Activated naive CD8-positive, alpha-beta T cell (primary cell): ENCODE data around the gene ST6GALNAC2.
"Not testable (repeated sequence)": the region's sequence is repeated elsewhere in the genome, so short reads cannot be mapped to it uniquely, and the experiment has no call there.

Experiments
- H3K27ac Mint-ChIP-seq: one replicate; pipeline ENCODE4 v1.8.0; 2021; ENCODE audit warnings: mixed read lengths
- H3K27me3 Mint-ChIP-seq: one replicate; pipeline ENCODE4 v1.8.0; 2021; ENCODE audit warnings: mixed read lengths
- H3K36me3 Mint-ChIP-seq: one replicate; pipeline ENCODE4 v1.8.0; 2021; ENCODE audit warnings: mixed read lengths
- H3K4me1 Mint-ChIP-seq: one replicate; pipeline ENCODE4 v1.8.0; 2021; ENCODE audit warnings: low read depth, mixed read lengths
- H3K4me3 Mint-ChIP-seq: one replicate; pipeline ENCODE4 v1.8.0; 2021; ENCODE audit warnings: mild to moderate bottlenecking, mixed read lengths
- H3K9me3 Mint-ChIP-seq: one replicate; pipeline ENCODE4 v1.8.0; 2021; ENCODE audit warnings: low read depth, mixed read lengths

Gene ST6GALNAC2

DNA sequence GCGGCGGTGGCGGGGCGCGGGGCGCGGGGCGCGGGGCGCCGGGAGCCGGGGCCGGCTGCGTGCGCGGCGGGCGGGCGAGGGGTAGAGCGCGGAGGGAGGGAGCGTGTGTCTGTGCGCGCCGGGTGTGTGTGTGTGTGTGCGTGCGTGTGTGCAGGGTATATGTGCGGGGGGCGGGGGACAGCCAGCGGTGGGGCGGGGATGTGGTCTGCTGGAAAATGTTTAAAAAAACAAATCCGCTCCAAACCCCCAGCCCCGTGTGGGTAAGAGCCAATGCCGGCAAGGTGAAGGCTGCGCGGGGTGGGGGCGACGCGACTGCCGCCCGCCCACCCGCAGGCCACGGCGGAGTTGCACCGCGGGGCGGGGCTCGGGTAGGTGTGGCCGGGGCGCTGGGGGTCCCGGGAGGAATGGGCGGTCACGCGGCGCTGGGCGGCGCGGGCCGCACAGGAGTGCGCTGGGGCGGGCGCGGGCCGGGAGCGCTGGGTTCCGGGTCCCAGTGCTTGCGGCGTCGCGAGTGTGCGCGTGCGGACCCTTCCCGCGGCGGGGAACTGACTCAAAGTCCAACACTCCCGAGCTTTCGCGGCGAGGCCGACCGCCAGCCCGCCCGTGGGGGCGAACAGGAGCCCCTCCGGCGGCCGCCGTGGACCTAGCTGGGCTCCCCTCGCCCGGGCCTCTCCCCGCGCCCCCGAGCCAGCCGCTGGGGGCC, 47.9 kb downstream of the ST6GALNAC2 start, which contains the start of gene CYGB:
Gene CYGB, minus strand, starts transcription at position 132 of the 703 bp plus-strand sequence. CDS start 167 bp downstream, outside the sequence.
- Mint-ChIP-seq H3K27me3 (peaks cover 7% of the 10 kb centered on the region), H3K27ac (no peak within 1 kb of the TSS), H3K9me3 (no peaks in the 10 kb centered on the region), H3K4me1 (peaks cover 8% of the 10 kb centered on the region), H3K36me3 (no peaks in the 10 kb centered on the region), H3K4me3 (peak within 1 kb of the TSS; percentile 72)

DNA sequence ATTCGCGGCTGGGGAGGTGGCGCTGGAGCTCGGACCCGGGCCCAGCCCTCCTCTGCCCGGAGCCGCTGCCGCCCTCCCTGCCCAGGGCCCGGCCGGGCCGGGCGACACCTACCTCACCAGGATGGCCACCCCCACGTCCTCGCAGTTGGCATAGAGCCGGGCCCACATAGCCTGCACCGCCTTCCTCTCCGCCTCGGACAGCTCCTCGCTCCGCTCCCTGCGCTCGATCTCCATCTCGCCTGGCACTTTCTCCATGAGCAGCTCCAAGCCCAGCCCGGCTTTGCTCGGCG, 48.4 kb downstream of the ST6GALNAC2 start:
- Mint-ChIP-seq H3K4me1 (peaks cover 8% of the 10 kb centered on the region), H3K27ac (no peak overlapping the region), H3K36me3 (no peaks in the 10 kb centered on the region), H3K4me3 (peak overlapping the region; percentile 56), H3K9me3 (no peaks in the 10 kb centered on the region), H3K27me3 (peaks cover 7% of the 10 kb centered on the region)

DNA sequence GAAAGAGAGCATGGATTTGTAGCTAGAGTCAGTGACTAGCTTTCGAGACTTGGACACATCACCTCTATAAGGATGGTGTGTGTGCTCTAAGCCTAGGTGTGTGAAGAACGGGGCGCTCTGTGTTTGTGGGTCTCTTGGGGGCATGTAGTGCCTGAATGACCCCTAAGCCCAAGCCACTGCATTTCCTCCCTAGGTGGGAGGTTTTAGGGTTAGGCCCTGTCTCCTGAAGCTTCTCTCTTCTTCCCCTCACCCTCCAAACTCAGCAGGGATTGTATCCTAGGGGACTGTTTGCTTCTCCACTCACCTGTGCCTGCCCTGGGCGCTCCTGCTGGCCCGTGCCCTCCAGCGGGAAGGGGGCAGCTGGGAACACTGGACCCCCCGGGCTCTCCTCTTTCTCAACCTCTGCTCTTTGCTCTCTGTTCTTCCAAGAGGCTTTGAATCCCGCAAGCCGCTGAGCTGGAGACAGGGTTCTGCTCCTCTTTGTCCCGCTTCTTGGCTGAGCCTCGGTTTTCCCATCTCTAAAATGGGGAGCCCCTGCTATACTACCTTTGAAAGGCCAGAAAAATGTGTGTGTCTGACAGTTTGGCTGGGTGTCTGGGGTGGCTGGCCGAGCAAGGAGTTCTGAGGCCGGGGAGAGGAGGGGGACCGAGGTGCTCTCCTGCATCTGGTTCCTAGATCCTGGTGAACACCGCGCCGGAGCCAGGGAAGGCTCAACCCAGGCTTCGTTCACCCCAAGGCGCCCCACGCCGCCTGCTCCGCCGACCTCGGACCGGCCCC, 49.0 kb downstream of the ST6GALNAC2 start:
- peaks cover 5% of the 10 kb centered on the region for H3K27me3 Mint-ChIP-seq
- H3K4me3 Mint-ChIP-seq = peak overlapping the region; percentile 57
- H3K9me3 Mint-ChIP-seq = no peaks in the 10 kb centered on the region
- H3K4me1 Mint-ChIP-seq = peaks cover 13% of the 10 kb centered on the region
- no peaks in the 10 kb centered on the region for H3K36me3 Mint-ChIP-seq
- no peak overlapping the region for H3K27ac Mint-ChIP-seq

DNA sequence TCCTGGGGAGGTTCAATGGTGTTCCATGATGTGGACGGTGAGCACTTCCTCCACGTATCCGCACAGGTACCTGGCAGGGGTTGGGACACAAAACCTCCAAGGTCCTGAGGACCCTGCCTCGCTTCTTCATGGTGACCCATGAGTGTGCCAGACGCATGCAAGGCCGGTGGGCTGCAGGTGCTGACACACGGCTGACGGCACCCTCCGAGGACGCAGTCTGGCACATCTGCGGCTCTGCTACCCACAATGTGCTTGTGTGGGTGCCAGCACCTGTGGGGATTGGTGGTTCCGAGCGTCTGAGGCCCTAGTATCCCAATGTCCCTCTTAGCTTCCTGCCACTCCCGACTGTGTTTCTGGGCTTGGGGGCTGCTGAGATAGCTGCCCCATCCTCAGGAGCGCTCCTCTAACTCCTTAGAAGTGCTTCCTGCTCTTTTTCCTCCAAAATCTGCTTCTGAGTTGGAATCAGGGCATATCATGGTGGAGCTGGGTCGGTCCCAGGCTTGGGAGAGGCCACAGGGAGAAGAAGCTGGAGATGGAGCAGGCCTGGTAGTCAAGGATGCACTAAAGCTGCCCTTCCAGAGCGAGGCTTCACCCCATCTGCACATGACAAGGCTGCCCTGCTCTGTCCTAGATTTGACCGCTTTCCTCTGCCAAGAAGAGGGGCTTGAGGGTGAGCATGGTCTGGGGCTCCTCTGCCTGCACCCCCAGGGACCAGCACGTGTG, 49.7 kb downstream of the ST6GALNAC2 start:
- Mint-ChIP-seq H3K4me3 (peak overlapping the region; percentile 23), H3K9me3 (no peaks in the 10 kb centered on the region), H3K36me3 (no peaks in the 10 kb centered on the region), H3K27ac (no peak overlapping the region), H3K4me1 (peaks cover 15% of the 10 kb centered on the region), H3K27me3 (peaks cover 5% of the 10 kb centered on the region)

DNA sequence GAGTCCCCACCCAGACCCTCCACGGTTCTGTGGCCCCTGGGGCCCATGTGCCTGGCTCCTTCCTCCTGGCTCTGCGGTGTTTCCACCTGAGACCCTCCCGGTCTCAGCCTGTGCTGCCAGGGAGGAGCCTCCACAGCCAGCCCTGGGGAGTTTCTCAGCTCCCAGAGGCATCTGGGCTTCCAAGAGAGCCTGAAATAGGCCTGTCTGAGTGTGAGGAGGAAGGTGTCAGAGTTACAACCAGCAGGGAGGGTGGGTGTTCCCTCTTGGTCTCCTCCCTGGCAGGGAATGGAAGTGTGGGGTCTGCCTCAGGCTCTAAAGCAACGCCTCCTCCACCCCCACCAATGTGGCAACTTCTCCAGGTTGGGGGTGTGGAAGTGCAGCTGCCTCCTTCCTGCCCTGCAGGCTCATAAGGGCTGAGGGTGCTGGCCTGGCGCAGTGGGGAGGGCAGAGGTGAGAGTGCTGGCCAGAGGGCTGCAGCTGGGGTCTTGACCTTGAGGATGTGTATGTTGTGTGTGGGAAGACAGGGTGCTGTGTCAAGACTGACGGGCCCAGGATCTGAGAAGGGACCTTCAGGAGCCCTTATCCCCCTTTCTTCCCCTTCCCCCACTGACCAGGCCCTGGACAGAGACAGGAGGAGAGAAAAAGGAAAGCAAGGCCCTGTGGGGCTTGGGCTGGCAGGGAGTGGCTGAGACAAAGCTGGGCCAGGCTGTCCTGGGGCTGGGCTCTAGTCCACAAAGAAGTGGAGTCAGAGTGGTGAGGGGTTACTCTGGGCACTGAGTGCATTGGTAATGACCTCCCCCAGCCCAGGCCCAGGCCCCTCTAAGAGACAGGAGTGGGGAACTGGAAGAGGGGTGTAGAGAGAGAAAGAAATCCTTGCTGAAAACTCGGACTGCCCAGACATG, 50.6 kb downstream of the ST6GALNAC2 start:
- H3K27ac Mint-ChIP-seq = no peak overlapping the region
- H3K4me1 Mint-ChIP-seq = peaks cover 22% of the 10 kb centered on the region
- peaks cover 5% of the 10 kb centered on the region for H3K27me3 Mint-ChIP-seq
- H3K36me3 Mint-ChIP-seq = no peaks in the 10 kb centered on the region
- no peak overlapping the region for H3K4me3 Mint-ChIP-seq
- H3K9me3 Mint-ChIP-seq = no peaks in the 10 kb centered on the region

DNA sequence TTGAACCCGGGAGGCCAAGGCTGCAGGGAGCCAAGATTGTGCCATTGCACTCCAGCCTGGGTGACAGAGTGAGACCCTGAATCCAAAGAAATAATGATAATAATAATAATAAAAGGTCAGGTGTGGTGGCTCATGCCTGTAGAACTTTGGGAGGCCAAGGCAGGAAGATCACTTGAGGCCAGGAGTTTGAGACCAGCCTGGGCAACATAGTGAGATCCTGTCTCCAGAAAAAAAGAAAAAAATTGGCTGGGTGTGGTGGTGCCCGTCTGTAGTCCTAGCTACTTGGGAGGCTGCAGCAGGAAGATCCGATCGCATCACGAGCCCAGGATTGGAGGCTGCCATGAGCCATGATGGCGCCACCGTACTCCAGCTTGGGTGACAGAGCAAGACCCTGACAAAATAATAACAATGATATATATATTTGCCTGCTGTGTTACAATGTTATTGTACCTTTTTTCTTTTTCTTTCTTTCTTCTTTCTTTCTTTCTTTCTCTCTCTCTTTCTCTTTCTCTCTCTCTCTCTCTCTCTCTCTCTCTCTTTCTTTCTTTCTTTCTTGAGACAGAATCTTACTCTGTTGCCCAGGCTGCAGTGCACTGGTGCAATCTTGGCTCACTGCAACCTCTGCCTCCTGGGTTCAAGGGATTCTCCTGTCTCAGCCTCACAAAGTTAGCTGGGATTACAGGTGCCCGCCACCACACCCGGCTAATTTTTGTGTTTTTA, 51.9 kb downstream of the ST6GALNAC2 start:
- H3K4me3 Mint-ChIP-seq, H3K27me3 Mint-ChIP-seq, H3K36me3 Mint-ChIP-seq, H3K27ac Mint-ChIP-seq, H3K9me3 Mint-ChIP-seq: not testable (repeated sequence)
- H3K4me1 Mint-ChIP-seq = peaks cover 20% of the 10 kb centered on the region

DNA sequence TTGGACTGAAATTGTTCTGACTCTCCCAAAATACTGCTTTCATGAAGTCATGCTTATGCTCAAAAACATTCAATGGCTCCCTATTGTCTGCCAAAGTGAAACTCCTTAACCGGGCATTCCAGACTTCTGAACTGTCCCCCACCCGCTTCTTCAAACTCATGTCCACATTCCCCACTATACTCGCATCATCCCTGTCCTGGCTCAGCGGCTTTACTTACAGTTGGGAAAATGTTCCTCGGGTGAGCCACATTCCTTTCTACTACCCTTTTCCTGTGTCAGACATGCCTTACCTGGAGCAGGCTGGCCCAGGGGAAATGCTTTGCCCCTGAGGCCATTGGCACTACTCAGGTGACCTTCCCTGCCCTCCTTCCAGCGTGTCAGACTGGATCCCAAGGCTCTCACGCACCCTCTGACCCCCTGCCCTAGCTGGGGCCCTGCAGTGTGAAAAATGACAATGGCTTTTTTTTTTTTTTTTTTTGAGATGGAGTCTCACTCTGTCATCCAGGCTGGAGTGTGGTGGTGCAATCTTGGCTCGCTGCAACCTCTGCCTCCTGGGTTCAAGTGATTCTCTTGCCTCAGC, 53.5 kb downstream of the ST6GALNAC2 start:
- Mint-ChIP-seq H3K4me1 (peaks cover 31% of the 10 kb centered on the region), H3K4me3 (no peak overlapping the region), H3K36me3 (no peaks in the 10 kb centered on the region), H3K27ac (peak overlapping the region; percentile 76), H3K9me3 (no peaks in the 10 kb centered on the region), H3K27me3 (no peaks in the 10 kb centered on the region)

DNA sequence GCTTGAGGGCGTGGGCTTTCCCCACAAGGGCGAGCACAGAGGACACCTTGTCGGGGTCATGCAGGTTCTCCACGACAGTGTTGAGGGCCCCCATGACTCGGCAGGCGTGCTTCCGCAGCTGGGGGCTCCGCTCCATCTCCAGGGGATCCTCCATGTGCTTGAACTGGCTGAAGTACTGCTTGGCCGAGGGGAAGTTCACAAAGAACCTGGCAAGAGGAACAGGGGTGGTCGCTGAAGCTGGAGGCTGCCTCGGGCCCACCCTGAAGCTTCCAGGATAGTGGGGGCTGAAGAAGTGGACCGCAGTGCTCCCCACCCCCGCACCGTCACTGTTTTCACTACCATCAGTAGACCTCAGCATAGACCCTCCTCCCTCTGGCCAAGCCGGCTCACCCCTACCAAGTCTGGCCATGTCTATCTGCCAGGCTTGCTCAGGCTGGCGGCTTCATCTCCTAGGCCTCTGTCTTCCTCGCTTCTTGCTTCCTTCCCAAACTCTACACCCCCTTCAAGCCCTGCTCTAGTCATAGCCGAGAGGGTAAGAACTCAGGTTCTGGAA, 54.1 kb downstream of the ST6GALNAC2 start:
- H3K4me3 Mint-ChIP-seq = no peak overlapping the region
- peak overlapping the region; percentile 76 for H3K27ac Mint-ChIP-seq

DNA sequence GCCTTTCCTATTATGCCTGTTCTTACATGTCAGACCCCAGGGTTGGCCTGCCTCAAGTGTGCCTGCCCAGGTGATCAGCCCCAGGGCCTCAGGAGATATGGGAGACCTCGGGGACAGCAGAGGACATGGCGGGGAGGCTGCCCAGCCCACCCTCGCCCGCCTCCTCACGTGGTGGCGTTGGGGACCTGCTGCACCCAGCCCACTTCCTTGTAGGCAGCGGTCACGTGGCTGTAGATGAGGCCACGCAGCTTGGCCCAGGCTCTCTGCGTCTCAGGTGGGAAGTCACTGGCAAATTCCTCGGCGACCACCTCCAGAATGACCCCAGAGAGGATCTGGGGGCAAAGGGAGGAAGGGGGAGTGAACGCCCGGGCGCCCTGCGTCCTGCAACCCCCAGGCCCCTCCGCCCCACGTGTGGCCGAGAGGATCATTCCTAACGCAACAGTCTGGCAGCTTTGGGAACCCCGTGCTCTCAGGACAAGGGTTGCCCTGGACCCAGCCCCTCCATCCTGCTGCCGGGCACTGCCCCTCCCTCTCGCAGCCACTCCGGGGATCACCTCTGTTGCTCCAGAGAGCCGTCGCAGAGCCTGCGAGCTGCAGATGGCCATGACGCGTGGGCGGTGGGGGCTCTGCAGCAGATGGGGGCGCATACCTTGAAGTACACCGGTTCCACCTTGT, 54.7 kb downstream of the ST6GALNAC2 start:
- H3K27ac Mint-ChIP-seq = no peak overlapping the region
- no peaks in the 10 kb centered on the region for H3K36me3 Mint-ChIP-seq
- H3K9me3 Mint-ChIP-seq = no peaks in the 10 kb centered on the region
- no peak overlapping the region for H3K4me3 Mint-ChIP-seq
- H3K4me1 Mint-ChIP-seq = peaks cover 32% of the 10 kb centered on the region
- H3K27me3 Mint-ChIP-seq = no peaks in the 10 kb centered on the region

More for the DNA sequence above, 54.1 kb downstream of the ST6GALNAC2 start:
- H3K9me3 Mint-ChIP-seq = no peaks in the 10 kb centered on the region
- H3K4me1 Mint-ChIP-seq = peaks cover 32% of the 10 kb centered on the region
- no peaks in the 10 kb centered on the region for H3K36me3 Mint-ChIP-seq
- H3K27me3 Mint-ChIP-seq = no peaks in the 10 kb centered on the region

DNA sequence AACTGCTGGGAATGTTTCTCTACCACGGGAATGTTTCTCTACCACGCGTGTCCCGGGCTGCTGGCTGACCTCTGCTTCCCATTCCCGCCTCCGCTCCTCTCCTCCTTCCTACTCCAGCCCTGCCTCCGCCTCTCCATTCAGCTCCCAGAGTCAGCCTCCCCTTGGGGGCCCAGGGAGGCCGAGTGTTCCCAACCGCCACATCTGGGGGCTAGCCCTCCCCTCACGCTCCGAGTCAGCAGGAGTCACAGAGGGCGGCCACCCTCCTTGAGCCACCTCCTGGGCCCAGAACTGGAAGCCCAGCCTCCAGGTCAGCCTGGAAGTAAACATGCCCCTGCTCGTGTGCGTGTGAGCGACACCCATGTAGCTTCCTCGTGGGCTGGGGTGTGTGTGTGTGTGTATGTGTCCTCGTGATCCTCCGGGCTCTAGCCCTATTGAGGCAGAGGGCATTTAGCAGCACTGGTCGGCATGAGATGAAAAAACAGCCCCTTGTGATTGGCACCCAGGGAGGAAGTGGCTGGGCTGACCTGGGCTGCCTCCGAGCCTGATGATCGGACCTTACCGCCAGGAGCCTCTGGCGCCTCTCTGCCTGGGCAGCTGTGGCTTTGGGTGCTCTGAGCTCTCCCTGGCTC, 55.5 kb downstream of the ST6GALNAC2 start:
- Mint-ChIP-seq H3K27me3 (no peaks in the 10 kb centered on the region), H3K9me3 (no peaks in the 10 kb centered on the region), H3K4me1 (peaks cover 32% of the 10 kb centered on the region), H3K4me3 (peak overlapping the region; percentile 20), H3K36me3 (no peaks in the 10 kb centered on the region), H3K27ac (peak overlapping the region; percentile 68)

DNA sequence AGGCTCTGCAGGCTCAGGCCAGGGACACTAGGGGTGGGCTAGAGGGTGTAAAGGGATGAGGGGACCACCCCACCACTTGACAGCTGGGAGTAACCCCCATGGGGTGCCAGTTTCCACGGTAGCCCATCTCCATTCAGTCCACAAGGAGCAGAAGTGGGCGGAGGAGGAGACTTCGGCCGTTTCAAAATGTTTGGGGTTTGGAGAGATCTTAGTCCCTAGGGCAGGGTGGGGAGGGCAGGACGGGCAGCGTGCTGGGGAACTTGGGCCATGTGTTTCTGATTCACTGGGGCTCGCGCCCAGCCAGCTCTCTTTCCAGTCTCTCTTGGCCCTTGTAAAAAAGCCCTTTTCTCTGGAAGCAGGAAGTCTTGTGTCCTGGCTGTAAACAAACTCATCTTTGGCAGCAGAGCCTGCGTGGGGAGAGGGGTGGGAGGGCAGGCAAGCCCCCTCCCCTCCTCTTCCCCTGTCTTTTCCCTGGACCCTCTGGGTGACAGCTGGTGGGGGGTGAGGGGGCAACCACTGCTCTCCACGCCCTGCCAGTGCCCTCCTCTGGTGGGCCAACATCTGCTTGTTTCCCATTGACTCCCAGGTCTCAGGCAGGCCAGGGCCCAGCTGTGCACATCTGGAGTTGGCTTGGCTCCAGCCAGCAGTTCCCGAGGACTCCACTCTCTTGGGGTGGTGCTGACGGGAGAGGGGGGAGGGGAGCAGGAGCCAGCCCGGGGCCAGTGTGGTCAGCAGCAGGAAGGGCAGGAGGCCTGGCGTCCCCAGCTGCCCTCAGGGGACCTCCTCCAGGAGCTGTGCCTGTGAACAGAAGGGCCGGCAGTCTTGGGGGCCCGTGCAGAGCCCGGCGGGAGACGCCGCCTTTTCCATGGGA, 56.2 kb downstream of the ST6GALNAC2 start:
- peak overlapping the region; percentile 23 for H3K4me3 Mint-ChIP-seq
- peaks cover 33% of the 10 kb centered on the region for H3K4me1 Mint-ChIP-seq
- no peaks in the 10 kb centered on the region for H3K36me3 Mint-ChIP-seq
- no peak overlapping the region for H3K27ac Mint-ChIP-seq
- H3K9me3 Mint-ChIP-seq = no peaks in the 10 kb centered on the region
- H3K27me3 Mint-ChIP-seq = no peaks in the 10 kb centered on the region
